Loucy (cell line): ENCODE data around the gene CYP17A1.
"Not testable (repeated sequence)": the region's sequence is repeated elsewhere in the genome, so short reads cannot be mapped to it uniquely, and the experiment has no call there.

Source experiments
- H2AFZ ChIP-seq: fragments of 200-600 bp; sonication (generic); 2 replicates; pipeline ENCODE4 v1.6.0; 2016; ENCODE audit warnings: antibody characterized with exemption, mild to moderate bottlenecking, low read length, moderate library complexity
- H3F3A ChIP-seq: fragments of 200-600 bp; 2 replicates; pipeline ENCODE4 v1.6.0; 2016; ENCODE audit warnings: antibody characterized with exemption, low read depth, mild to moderate bottlenecking
- H3K27me3 ChIP-seq: fragments of 200-600 bp; sonication (generic); 2 replicates; pipeline ENCODE4 v1.6.1; 2014; ENCODE audit warnings: low read length, mild to moderate bottlenecking; ENCODE audit not compliant: insufficient read depth, poor library complexity, severe bottlenecking
- H3K36me3 ChIP-seq: fragments of 200-600 bp; sonication (generic); 2 replicates; pipeline ENCODE4 v1.6.1; 2016; ENCODE audit warnings: low read length; ENCODE audit not compliant: insufficient read depth
- H3K4me1 ChIP-seq: fragments of 200-600 bp; sonication (generic); 2 replicates; pipeline ENCODE4 v1.5.1; 2014; ENCODE audit warnings: low read length, mild to moderate bottlenecking; ENCODE audit not compliant: insufficient read depth, poor library complexity, severe bottlenecking
- H3K4me2 ChIP-seq: fragments of 200-600 bp; sonication (generic); 2 replicates; pipeline ENCODE4 v1.6.0; 2014; ENCODE audit warnings: antibody characterized with exemption, low read length, low read depth, mild to moderate bottlenecking; ENCODE audit not compliant: poor library complexity, severe bottlenecking
- H3K4me3 ChIP-seq: fragments of 200-600 bp; sonication (generic); 2 replicates; pipeline ENCODE4 v1.5.1; 2014; ENCODE audit warnings: low read length, mild to moderate bottlenecking, mixed read lengths; ENCODE audit not compliant: poor library complexity, severe bottlenecking
- H3K79me2 ChIP-seq: fragments of 200-600 bp; sonication (generic); 2 replicates; pipeline ENCODE4 v1.6.1; 2014; ENCODE audit warnings: low read length; ENCODE audit not compliant: insufficient read depth
- H3K9ac ChIP-seq: fragments of 200-600 bp; sonication (generic); 2 replicates; pipeline ENCODE4 v1.6.0; 2014; ENCODE audit warnings: mild to moderate bottlenecking, low read depth, low read length, moderate library complexity; ENCODE audit not compliant: poor library complexity, severe bottlenecking
- H3K9me2 ChIP-seq: fragments of 200-600 bp; sonication (generic); replicated peaks from 2 replicates; pipeline ENCODE4 v1.6.1; 2016; ENCODE audit warnings: low read depth, low read length, mixed read lengths
- H3K9me3 ChIP-seq: fragments of 200-600 bp; sonication (generic); 2 replicates; pipeline ENCODE4 v1.6.1; 2014; ENCODE audit warnings: mild to moderate bottlenecking, antibody characterized with exemption, low read length, low read depth; ENCODE audit not compliant: insufficient read depth
- H4K20me1 ChIP-seq: fragments of 200-600 bp; sonication (generic); 2 replicates; pipeline ENCODE4 v1.6.0; 2014; ENCODE audit warnings: antibody characterized with exemption, low read length, mild to moderate bottlenecking; ENCODE audit not compliant: insufficient read depth, poor library complexity, severe bottlenecking
- EZH2phosphoT487 ChIP-seq: fragments of 200-600 bp; IDR thresholded peaks from 2 replicates; pipeline ENCODE4 v1.6.1; 2018; ENCODE audit warnings: antibody characterized with exemption, mild to moderate bottlenecking, moderate library complexity, borderline replicate concordance
- TF ChIP-seq, protein P1 (sequence below): fragments of 200-600 bp; sonication (generic); conservative IDR thresholded peaks from 2 replicates; pipeline ENCODE4 v1.5.1; 2014; ENCODE audit warnings: mild to moderate bottlenecking, antibody characterized with exemption, low read length

The CYP17A1 gene

DNA sequence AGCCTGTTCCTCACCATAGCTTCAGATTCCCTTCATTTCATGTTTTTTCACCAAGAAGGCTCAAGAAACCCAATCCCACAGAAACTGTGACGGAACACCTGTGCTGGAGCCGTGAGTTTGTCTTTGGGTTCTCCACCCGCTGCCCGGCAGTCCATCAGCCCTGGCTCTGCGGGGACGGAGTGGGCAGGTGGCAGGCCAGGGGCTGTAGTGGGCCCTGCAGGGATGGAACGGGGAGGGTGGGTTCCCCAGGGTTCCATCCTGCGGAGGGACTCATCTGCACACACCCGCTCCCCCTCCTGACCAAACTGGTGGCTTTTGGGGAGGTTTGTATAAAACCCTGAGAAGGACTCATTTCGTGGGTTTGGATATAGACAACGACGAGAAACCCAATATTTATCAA, 15.0 kb downstream of the CYP17A1 start:
- H4K20me1 ChIP-seq, result no peaks in the 10 kb centered on the region
- no peak overlapping the region for H2AFZ ChIP-seq
- H3K9me3 ChIP-seq, result no peaks in the 10 kb centered on the region
- no peaks in the 10 kb centered on the region for H3K9me2 ChIP-seq
- H3K9ac ChIP-seq, result no peak overlapping the region
- no peak overlapping the region for H3K4me3 ChIP-seq
- no peaks in the 10 kb centered on the region for H3K36me3 ChIP-seq
- TF ChIP-seq, protein P1, sequence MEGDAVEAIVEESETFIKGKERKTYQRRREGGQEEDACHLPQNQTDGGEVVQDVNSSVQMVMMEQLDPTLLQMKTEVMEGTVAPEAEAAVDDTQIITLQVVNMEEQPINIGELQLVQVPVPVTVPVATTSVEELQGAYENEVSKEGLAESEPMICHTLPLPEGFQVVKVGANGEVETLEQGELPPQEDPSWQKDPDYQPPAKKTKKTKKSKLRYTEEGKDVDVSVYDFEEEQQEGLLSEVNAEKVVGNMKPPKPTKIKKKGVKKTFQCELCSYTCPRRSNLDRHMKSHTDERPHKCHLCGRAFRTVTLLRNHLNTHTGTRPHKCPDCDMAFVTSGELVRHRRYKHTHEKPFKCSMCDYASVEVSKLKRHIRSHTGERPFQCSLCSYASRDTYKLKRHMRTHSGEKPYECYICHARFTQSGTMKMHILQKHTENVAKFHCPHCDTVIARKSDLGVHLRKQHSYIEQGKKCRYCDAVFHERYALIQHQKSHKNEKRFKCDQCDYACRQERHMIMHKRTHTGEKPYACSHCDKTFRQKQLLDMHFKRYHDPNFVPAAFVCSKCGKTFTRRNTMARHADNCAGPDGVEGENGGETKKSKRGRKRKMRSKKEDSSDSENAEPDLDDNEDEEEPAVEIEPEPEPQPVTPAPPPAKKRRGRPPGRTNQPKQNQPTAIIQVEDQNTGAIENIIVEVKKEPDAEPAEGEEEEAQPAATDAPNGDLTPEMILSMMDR, result no peak
- TF ChIP-seq EZH2phosphoT487, result no peak
- no peaks in the 10 kb centered on the region for H3K4me1 ChIP-seq
- no peaks in the 10 kb centered on the region for H3F3A ChIP-seq
- no peaks in the 10 kb centered on the region for H3K79me2 ChIP-seq
- H3K4me2 ChIP-seq, result no peak overlapping the region
- H3K27me3 ChIP-seq, result no peaks in the 10 kb centered on the region

DNA sequence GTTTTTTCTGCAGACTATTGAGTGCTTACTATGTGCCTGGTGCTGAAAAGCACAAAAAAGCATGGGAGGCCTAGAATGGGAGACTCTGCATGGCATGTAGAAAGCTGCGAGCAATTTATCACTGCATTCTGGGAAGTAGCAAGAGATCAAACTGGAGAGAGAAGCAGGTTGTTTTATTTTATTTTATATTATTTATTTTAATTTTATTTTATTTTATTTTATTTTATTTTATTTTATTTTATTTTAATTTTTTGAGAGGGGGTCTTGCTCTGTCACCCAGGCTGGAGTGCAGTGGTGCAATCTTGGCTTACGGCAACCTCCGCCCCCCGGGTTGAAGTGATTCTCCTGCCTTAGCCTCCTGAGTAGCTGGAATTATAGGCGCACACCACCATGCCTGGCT, 17.2 kb downstream of the CYP17A1 start:
- H3K36me3 ChIP-seq, H4K20me1 ChIP-seq, H3K9me2 ChIP-seq, H3K4me2 ChIP-seq, H3K4me3 ChIP-seq, H3K9me3 ChIP-seq, H3K4me1 ChIP-seq, H3K79me2 ChIP-seq, H3K27me3 ChIP-seq, H3K9ac ChIP-seq, H3F3A ChIP-seq, H2AFZ ChIP-seq: not testable (repeated sequence)

DNA sequence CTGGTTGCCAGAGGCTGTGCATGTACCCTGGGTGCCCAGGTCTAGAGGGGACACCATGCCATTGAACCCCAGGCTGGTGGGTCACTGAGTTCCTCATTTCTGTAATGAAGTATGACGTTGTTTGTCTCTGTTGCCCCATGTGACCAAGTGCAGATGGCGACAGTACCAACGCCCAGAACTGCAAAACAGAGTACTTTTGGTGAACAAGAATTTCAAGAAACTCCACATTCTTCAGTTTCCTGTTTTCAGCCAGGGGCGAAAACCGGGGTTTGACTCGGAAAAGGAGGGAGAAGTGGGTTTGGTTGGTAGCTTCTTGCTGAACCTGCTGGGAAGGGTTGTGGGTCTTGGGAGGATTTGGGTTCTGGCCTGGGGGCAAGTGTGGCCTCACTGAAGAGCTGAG, 18.2 kb downstream of the CYP17A1 start:
- peaks cover 4% of the 10 kb centered on the region for H3K4me1 ChIP-seq
- no peak overlapping the region for H3K4me2 ChIP-seq
- H3K4me3 ChIP-seq, result no peak overlapping the region
- H3K9ac ChIP-seq, result no peak overlapping the region
- H2AFZ ChIP-seq, result no peak overlapping the region
- peaks cover 16% of the 10 kb centered on the region; the same call in 1 of the 2 replicates for H3K36me3 ChIP-seq
- no peaks in the 10 kb centered on the region for H3K9me3 ChIP-seq
- TF ChIP-seq EZH2phosphoT487, result no peak
- TF ChIP-seq, protein P1, result no peak
- no peaks in the 10 kb centered on the region for H3K9me2 ChIP-seq
- H3K27me3 ChIP-seq, result no peaks in the 10 kb centered on the region
- no peaks in the 10 kb centered on the region for H3K79me2 ChIP-seq
- no peaks in the 10 kb centered on the region for H4K20me1 ChIP-seq
- H3F3A ChIP-seq, result no peaks in the 10 kb centered on the region

DNA sequence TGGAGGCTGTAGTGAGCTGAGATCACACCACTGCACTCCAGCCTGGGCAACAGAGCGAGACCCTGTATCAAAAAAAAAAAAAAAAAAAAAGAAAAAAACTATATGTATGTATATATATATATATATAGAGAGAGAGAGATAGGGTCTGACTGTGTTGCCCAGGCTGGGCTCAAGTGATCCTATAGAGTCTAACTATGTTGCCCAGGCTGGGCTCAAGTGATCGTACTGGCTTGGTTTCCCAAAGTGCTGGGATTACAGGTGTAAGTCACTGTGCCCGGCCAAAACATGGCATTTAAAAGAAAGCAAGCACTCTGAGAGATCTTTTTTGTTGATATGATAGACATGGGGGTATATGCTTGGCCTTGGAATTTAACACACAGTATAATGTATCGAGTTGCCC, 20.0 kb downstream of the CYP17A1 start:
- Histone ChIP-seq H3K9ac (no peak overlapping the region), H3K79me2 (no peaks in the 10 kb centered on the region), H3F3A (no peaks in the 10 kb centered on the region), H3K4me2 (no peak overlapping the region), H3K4me3 (no peak overlapping the region), H3K9me3 (no peaks in the 10 kb centered on the region), H3K27me3 (no peaks in the 10 kb centered on the region), H3K4me1 (peaks cover 14% of the 10 kb centered on the region), H3K9me2 (no peaks in the 10 kb centered on the region), H4K20me1 (no peaks in the 10 kb centered on the region), H2AFZ (no peak overlapping the region), H3K36me3 (peaks cover 30% of the 10 kb centered on the region; the same call in 1 of the 2 replicates)
- TF ChIP-seq, protein P1, result no peak
- TF ChIP-seq EZH2phosphoT487, result no peak
